ENCODE results near the gene HACD2.
"Not testable (repeated sequence)": the region's sequence is repeated elsewhere in the genome, so short reads cannot be mapped to it uniquely, and the experiment has no call there.

HACD2 gene

GRCh38 chr3:123611082-123611481 is 26.2 kb upstream of the HACD2 start:
- DNase-seq (ENCODE audit: low read depth), result no peak

DNA sequence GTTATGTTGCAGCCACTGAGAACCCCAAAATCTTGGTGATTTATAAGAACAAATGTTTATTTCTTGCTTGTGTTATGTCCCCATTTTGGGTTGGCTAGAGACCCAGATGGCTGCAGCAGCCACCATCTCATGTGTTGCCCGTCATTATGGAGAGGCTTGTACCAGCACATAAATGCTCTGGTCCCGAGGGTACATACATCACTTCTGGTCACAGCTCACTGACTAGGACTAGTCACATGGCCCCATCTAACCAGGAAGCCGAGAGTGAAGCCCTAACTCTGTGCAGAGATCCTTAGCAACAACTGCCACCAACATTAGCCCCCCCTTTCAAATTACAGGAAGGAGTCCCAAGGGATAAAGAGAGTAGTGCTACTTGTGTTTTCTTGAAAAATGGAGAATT is 25.5 kb upstream of the HACD2 start:
- no peak for DNase-seq (ENCODE audit: low read depth)

DNA sequence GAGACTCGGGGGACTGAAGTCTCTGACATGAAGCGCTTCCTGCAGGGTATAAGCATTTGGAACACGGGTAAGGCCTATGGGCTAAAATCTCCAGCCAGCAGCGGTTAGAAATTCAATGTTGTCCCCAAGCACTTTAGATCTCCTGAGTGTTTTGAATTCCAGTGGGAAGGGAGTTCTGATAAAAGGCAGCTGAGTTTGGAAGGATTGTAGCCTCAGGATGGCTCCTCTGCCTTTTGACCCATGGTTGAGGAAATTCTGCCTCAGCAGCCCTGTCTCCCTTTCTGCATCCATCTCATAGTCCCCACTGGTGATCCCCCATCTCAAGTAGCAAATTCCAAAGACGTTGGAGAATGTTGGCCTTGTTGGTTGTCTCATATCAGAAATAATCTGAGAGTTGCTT is 24.2 kb upstream of the HACD2 start:
- DNase-seq (ENCODE audit: low read depth), result no peak

- DNase-seq (ENCODE audit: low read depth), result no peak
These were observed 23.5 kb upstream of the HACD2 start for GRCh38 chr3:123608263-123608937.

DNA sequence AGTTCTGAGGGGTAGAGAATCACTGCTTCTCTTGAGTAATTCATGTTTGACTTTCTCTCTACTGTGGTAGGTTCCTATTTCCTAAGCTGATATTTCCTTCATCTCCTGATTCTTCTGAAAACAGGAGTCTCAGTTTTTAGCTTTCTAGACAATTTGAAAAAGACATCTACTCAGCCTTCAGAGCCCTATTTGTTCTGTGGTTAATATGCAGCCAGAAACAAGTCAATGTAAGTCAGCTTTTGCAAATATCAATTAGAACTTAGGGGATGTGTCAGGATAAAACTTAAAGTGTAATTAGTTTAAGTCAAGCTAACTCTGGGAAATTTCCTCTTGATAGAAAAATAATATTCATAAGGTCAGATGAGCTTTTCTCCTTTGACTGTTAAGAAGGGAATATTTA is 21.7 kb upstream of the HACD2 start:
- no peak for DNase-seq (ENCODE audit: low read depth)

DNA sequence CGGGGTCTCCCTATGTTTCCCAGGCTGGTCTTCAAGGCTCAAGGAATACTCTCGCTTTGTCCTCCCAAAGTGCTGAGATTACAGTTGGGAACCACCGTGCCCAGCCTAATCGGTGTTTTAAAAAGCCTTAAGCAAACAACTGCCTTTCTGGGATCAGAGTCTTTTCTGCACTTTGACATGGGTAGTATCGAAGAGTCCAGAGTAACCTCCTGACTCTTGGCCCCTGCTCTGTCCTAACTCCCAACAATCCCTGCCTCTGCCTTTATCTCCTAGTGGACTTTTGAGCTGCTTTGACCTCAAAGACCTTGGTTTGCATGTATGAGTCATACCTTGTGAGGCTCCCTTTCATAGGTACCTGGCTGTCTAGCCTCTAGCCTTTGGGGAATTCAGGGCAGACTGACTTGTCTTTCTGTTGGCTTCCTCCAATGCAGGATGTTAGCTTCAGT is 21.0 kb upstream of the HACD2 start:
- DNase-seq (ENCODE audit: low read depth), result no peak

DNA sequence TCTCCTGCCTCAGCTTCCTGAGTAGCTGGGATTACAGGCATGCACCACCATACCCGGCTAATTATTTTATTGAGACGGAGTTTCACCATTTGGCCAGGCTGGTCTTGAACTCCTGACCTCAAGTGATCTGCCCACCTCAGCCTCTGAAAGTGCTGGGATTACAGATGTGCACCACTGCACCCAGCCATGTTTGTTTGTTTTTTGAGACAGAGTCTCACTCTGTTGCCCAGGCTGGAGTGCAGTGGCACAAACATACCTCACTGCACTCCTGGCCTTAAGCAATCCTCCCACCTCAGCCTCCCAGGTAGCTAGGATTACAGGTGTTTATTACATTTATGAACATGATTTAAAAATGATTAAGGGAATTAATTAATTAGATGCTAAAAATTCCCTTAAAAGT is 18.3 kb upstream of the HACD2 start:
- not testable (repeated sequence) for DNase-seq (ENCODE audit: low read depth)

GRCh38 chr3:123602325-123602724 is 17.5 kb upstream of the HACD2 start:
- DNase-seq (ENCODE audit: low read depth), result no peak

DNA sequence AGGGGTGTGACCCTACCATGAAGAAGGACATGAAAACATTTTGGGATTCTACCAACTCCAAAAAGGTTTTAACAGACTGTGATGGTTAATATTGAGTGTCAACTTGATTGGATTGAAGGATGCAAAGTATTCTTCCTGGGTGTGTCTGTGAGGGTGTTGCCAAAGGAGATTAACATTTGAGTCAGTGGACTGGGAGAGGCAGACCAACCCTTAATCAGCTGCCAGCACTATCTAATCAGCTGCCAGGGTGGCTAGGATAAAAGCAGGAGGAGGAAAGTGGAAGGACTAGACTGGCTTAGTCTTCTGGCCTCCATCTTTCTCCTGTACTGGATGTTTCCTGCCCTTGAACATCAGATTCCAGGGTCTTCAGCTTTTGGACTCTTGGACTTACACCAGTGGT is 16.0 kb upstream of the HACD2 start:
- DNase-seq (ENCODE audit: low read depth), result not testable (repeated sequence)

- DNase-seq (ENCODE audit: low read depth), result no peak
These were observed 12.7 kb upstream of the HACD2 start for GRCh38 chr3:123597561-123597960.

GRCh38 chr3:123595396-123596180 is 10.7 kb upstream of the HACD2 start:
- no peak for DNase-seq (ENCODE audit: low read depth)

- no peak for DNase-seq (ENCODE audit: low read depth)
These were observed 8.5 kb upstream of the HACD2 start for GRCh38 chr3:123593381-123593780.

DNA sequence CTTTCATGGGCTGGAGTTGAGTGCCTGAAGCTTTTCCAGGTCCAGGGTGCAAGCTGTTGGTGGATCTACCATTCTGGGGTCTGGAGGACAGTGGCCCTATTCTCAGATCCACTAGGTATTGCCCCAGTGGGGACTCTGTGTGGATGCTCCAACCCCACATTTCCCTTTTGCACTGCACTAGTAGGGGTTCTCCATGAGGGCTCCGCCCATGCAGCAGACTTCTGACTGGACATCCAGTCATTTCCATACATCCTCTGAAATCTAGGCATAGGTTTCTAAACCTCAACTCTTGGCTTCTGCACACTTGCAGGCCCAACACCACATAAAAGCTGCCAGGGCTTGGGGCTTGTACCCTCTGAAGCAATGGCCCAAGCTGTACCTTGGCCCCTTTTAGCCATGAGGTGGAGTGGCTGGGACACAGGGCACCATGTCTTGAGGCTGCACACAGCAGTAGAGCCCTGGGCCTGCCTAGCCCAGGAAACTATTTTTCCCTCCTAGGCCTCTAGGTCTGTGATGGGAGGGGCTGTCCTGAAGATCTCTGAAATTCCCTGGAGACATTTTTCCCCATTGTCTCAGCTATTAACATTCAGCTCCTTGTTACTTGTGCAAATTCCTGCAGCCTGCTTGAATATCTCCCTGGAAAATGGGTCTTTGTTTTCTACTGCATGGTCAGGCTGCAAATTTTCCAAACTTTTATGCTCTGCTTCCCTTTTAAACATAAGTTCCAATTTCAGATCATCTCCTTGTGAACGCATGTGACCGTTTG is 6.0 kb upstream of the HACD2 start:
- DNase-seq (ENCODE audit: low read depth), result no peak

GRCh38 chr3:123587401-123587800 is 2.5 kb upstream of the HACD2 start:
- no peak for DNase-seq (ENCODE audit: low read depth)

DNA sequence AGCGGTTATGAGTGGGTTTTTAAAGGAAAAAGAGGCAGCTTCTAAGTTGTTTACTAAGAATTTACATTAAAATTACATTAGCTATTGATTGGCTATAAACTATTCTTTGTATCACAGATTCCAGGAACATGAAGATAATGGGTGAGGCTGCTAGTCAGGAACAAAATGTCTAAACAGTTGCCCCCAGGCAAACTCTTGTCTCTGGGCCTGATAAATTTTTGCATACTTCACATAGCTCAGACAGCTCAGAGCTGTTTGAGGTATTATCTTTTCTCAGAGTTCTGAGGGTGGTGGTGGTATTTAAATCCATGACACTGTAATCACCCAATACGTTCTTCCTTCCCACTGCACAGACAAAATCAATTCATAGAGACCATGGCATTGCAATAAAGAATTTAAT is 2.1 kb upstream of the HACD2 start:
- DNase-seq (ENCODE audit: low read depth), result no peak

DNA sequence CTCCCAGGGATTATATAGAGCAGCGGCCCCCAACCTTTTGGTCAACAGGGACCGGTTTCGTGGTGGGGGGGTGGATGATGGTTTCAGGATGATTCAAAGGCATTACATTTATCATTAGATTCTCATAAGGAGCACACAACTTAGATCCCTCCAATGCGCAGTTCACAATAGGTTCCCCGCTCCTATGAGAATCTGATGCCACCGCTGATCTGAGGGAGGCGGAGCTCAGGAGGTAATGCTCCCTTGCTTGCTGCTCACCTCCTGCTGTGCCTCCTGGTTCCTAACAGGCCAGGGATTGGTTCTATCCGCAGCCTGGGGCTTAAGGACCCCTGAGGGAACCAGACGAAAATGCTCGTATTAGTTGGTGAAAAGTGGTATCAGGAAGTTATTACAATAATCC is 1.3 kb upstream of the HACD2 start:
- DNase-seq (ENCODE audit: low read depth), result peak; percentile 23

DNA sequence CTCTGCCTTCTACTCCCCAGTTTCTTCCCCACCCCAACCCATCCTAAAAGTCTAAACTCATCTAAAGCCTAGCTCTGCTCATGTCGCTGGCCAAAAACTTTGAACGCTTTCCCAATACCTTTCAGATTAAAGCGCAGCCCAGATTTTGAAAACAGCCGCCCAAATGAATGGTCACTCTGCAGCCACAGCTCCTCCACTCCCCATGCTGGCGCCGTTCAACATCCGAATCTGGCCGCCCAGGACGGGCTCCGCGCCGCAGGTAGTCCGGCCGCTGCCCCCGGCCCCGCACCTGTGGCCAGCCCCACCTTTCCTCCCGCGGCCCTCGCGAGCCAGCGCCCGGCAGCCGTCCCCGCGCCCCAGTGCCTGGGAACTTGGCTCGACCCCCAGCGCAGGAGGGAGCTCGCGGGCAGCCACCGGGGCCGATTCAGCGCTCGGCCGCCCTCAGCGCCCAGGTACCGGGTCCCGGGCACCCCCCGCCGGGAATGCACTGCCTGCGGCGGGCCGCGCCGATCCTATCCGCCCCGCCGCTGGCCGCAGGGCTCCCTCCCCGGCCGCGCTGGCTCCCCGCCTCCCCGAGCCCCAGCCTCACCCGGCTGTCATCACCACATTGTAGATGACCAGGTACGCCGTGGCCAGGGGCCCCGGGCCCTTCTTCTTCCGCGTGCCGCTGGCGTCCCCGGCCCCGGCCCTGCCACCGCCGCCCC is 417 bp downstream of the HACD2 start:
- DNase-seq (ENCODE audit: low read depth), result no peak

DNA sequence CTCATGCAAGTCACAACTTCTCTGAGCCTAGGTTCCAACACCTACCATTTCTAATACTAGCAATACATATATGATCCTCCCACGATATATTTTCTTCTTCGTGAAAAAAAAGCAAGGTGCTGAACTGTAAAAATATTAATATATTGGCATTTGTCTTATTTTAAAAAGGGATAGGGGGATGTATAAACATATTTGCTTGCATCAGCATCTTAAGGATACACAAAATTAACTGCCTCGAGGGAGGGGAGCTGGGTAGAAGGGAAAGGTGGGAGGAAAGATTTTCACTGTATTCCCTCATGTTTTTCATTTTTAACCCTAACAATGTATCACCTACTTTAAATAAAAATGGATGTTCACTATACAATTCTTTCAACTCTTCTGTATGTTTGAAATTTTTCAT is 1.3 kb downstream of the HACD2 start:
- no peak for DNase-seq (ENCODE audit: low read depth)

DNA sequence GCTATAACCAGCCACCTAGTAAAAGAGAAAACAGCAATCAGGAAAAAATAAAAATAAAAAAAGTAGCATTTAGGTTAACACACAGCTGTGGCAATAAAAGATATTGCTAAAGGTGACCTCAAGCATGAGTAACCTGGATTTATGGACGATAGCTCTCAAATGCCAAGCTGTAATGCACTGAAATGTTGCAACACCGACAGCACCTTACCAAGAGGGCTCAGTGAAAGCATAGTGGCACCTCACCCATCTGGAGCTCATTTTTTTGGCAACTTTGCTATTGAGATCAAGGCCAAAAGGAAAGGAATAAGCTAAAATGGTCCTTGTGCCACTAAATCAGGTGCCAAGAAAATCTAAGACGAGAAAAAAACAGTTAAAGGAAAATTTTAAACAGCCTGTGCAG is 2.5 kb downstream of the HACD2 start:
- no peak for DNase-seq (ENCODE audit: low read depth)

DNA sequence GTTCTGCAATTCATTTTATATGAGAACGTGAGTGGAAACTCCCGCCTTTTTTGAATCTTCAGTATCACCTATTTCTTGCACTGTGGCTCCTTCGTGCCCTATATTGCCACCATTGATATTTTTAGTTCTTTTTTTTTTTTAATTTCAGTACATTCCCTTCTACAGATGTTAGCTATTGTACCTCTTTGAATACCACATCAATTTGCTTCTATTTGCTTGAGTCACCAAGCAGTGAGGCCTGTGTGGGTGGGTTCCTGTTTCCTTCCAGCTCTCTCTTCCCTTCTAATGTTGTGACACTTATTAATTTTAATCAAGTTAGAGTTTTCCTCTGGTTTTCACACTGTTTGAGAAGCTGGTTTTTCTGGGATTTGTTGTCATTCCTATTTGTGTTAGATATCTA is 8.7 kb downstream of the HACD2 start:
- no peak for DNase-seq (ENCODE audit: low read depth)

- no peak for DNase-seq (ENCODE audit: low read depth)
These were observed 12.9 kb downstream of the HACD2 start for GRCh38 chr3:123571973-123572365.

DNA sequence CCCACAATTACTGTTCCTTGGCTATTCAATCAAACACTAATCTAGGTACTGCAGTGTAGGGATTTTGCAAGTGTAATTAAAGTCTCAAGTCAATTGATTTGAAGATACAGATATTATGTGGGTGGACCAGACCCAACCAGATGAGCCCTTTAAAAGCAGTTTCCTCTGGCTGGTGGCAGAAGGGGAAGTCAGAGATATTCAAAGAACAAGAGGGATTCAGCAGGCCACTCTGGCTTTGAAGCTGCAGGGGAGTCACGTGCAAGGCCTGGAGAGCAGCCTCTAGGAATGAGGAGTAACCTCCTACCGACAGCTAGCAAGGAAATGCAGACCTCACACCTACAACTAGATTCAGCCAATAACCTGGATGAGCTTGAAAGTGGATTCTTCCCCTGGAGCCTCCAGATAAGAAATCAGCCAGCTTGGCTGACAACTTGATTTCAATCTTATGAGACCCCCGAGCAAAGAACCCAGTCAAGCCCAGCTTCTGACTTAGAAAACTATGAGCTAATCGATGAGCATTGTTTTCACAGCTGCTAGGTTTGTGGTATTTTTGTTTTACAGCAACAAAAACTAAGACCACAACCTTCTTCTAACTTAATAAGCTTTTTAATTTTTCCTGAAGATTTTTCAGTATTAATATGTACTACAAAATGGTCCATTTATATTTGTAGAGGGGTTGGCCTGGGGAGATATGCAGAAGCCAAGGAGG is 13.4 kb downstream of the HACD2 start:
- no peak for DNase-seq (ENCODE audit: low read depth)
